Measurements from ENCODE around the gene INTS2. TPM values are rescaled to one million over a fixed set of nuclear protein-coding genes. Genes with fewer than 3 reads are reported as not detected.

INTS2 gene
- total and polyA plus RNA-seq, 2 donors = 4.7 to 29.9 TPM

- H3K4me3 ChIP-seq (ENCODE audit: low read depth, low read length) = no peak overlapping the region
- 97% methylated on average over 3 of the region's 3 CpGs for WGBS
- H3K4me1 ChIP-seq (ENCODE audit: insufficient read depth) = no peaks in the 10 kb centered on the region
- H3K27ac ChIP-seq (ENCODE audit: low read depth) = no peak overlapping the region
- no peak for DNase-seq (ENCODE audit: extremely low spot score)
- no peaks in the 10 kb centered on the region for H3K36me3 ChIP-seq (ENCODE audit: insufficient read depth)
Observed at GRCh38 chr17:61817452-61817851, 110.3 kb downstream of the INTS2 start.

GRCh38 chr17:61816538-61816937 lies 111.2 kb downstream of the INTS2 start:
- DNase-seq (ENCODE audit: extremely low spot score) = no peak
- H3K36me3 ChIP-seq (ENCODE audit: insufficient read depth) = no peaks in the 10 kb centered on the region
- 76% methylated on average over 4 of the region's 4 CpGs for WGBS
- H3K4me1 ChIP-seq (ENCODE audit: insufficient read depth) = no peaks in the 10 kb centered on the region
- no peak overlapping the region for H3K27ac ChIP-seq (ENCODE audit: low read depth)
- no peak overlapping the region for H3K4me3 ChIP-seq (ENCODE audit: low read depth, low read length)

- no peak overlapping the region for H3K4me3 ChIP-seq (ENCODE audit: low read depth, low read length)
- no peaks in the 10 kb centered on the region for H3K36me3 ChIP-seq (ENCODE audit: insufficient read depth)
- H3K27ac ChIP-seq (ENCODE audit: low read depth) = no peak overlapping the region
- WGBS = 77% methylated on average over 5 of the region's 5 CpGs
- no peak for DNase-seq (ENCODE audit: extremely low spot score)
- no peaks in the 10 kb centered on the region for H3K4me1 ChIP-seq (ENCODE audit: insufficient read depth)
Observed at GRCh38 chr17:61815863-61816503, 111.8 kb downstream of the INTS2 start.

Small RNA genes within 50 kb of the gene (small RNA-seq; reads per million reads assigned to genes)
- not detected for gene RF00019

Other genes with a start within 250 kb of the INTS2 start
- 19.0 TPM for gene BRIP1, start 64.5 kb downstream of the INTS2 start, total RNA-seq
- gene BRIP1, start 64.5 kb downstream of the INTS2 start, polyA plus RNA-seq = 0.41 TPM
- 113 TPM for gene MED13, start 137.3 kb upstream of the INTS2 start, total RNA-seq
- 12.1 TPM for gene MED13, start 137.3 kb upstream of the INTS2 start, polyA plus RNA-seq

All from urinary bladder (tissue), 4 donors.